ENCODE data around the gene EFHC1. TPM values are rescaled to one million over a fixed set of nuclear protein-coding genes. Genes with fewer than 3 reads are reported as not detected.
A peak's percentile ranks its signal among the peaks of the same experiment; 100 is the strongest.

The EFHC1 gene
- total RNA-seq, 6 donors from 2014 or later = 16.2 to 96.4 (median 21.6) TPM

- no peak for DNase-seq
- ATAC-seq (ENCODE audit: low FRiP score in 2 of 2) = no peak
- no peak overlapping the region for H3K4me3 ChIP-seq
- H3K27ac ChIP-seq = peak overlapping the region in 3 of 4 donors; percentile 8 to 64 (median 33)
- TF ChIP-seq CTCF (IDR thresholded peaks at IDR 0.05) = no peak
- no peak for TF ChIP-seq POLR2A (IDR thresholded peaks at IDR 0.05)
- no peak for TF ChIP-seq EP300 (IDR thresholded peaks at IDR 0.05)
- no peak for TF ChIP-seq POLR2AphosphoS5 (IDR thresholded peaks at IDR 0.05)
- 58 to 59% methylated on average over 2 of the region's 2 CpGs for WGBS, 2 donors
- peaks cover 0 to 40% (median 2%) of the 10 kb centered on the region in 4 donors for H3K36me3 ChIP-seq
- H3K27me3 ChIP-seq = no peaks in the 10 kb centered on the region
- H3K4me1 ChIP-seq = peaks cover 21 to 51% (median 26%) of the 10 kb centered on the region in 4 donors
- no peaks in the 10 kb centered on the region for H3K9me3 ChIP-seq
Measured at GRCh38 chr6:52515219-52515960, 95.2 kb downstream of the EFHC1 start.

GRCh38 chr6:52516269-52516668 is 96.1 kb downstream of the EFHC1 start:
- DNase-seq (no peak), ATAC-seq (ENCODE audit: low FRiP score in 2 of 2) (no peak)
- no peaks in the 10 kb centered on the region for H3K9me3 ChIP-seq
- no peaks in the 10 kb centered on the region for H3K27me3 ChIP-seq
- TF ChIP-seq POLR2A (IDR thresholded peaks at IDR 0.05) (no peak), EP300 (IDR thresholded peaks at IDR 0.05) (no peak), POLR2AphosphoS5 (IDR thresholded peaks at IDR 0.05) (no peak), CTCF (IDR thresholded peaks at IDR 0.05) (no peak)
- H3K4me3 ChIP-seq = no peak overlapping the region
- H3K27ac ChIP-seq = no peak overlapping the region
- WGBS, 2 donors = 86 to 95% methylated on average over 1 of the region's 1 CpG
- peaks cover 0 to 31% (median 2%) of the 10 kb centered on the region in 4 donors for H3K36me3 ChIP-seq
- H3K4me1 ChIP-seq = peaks cover 21 to 52% (median 26%) of the 10 kb centered on the region in 4 donors

- WGBS, 2 donors = 93 to 100% methylated on average over 3 of the region's 3 CpGs
- DNase-seq (no peak), ATAC-seq (ENCODE audit: low FRiP score in 2 of 2) (no peak)
- Histone ChIP-seq H3K27me3 (no peaks in the 10 kb centered on the region), H3K4me3 (no peak overlapping the region), H3K4me1 (peaks cover 23 to 52% (median 26%) of the 10 kb centered on the region in 4 donors), H3K36me3 (peaks cover 0 to 26% (median 2%) of the 10 kb centered on the region in 4 donors), H3K27ac (no peak overlapping the region), H3K9me3 (no peaks in the 10 kb centered on the region)
- TF ChIP-seq POLR2A (IDR thresholded peaks at IDR 0.05) (no peak), EP300 (IDR thresholded peaks at IDR 0.05) (no peak), POLR2AphosphoS5 (IDR thresholded peaks at IDR 0.05) (no peak), CTCF (IDR thresholded peaks at IDR 0.05) (no peak)
Measured at GRCh38 chr6:52516943-52517342, 96.8 kb downstream of the EFHC1 start.

GRCh38 chr6:52517502-52518278 is 97.5 kb downstream of the EFHC1 start:
- H3K4me3 ChIP-seq = no peak overlapping the region
- ATAC-seq (ENCODE audit: low FRiP score in 2 of 2) (peak; percentile 78 to 85), DNase-seq (peak in 1 of 2 donors; percentile 70)
- H3K4me1 ChIP-seq = peaks cover 24 to 52% (median 28%) of the 10 kb centered on the region in 4 donors
- peak overlapping the region; percentile 31 to 79 (median 58) for H3K27ac ChIP-seq
- no peaks in the 10 kb centered on the region for H3K27me3 ChIP-seq
- peaks cover 0 to 26% (median 2%) of the 10 kb centered on the region in 4 donors for H3K36me3 ChIP-seq
- WGBS, 2 donors = 66 to 71% methylated on average over 12 to 14 of the region's 14 CpGs
- TF ChIP-seq EP300 (IDR thresholded peaks at IDR 0.05) (peak in 2 of 4 donors; percentile 36 to 37), POLR2A (IDR thresholded peaks at IDR 0.05) (no peak), CTCF (IDR thresholded peaks at IDR 0.05) (no peak), POLR2AphosphoS5 (IDR thresholded peaks at IDR 0.05) (peak; percentile 70 to 74)
- H3K9me3 ChIP-seq = no peaks in the 10 kb centered on the region
